GM19397 (cell line): Measurements from ENCODE around the gene INO80C.
"Not testable (repeated sequence)": the region's sequence is repeated elsewhere in the genome, so short reads cannot be mapped to it uniquely, and the experiment has no call there.

ENCODE experiments used
- ATAC-seq: cut with Tn5 transposase; IDR thresholded peaks from one replicate; pipeline ENCODE4 v1.9.1; 2021; ENCODE audit warnings: mild to moderate bottlenecking, moderate library complexity; ENCODE audit not compliant: unreplicated experiment

The INO80C gene

GRCh38 chr18:35463827-35464226, 33.9 kb downstream of the INO80C start:
- no peak for ATAC-seq

- no peak for ATAC-seq
These were observed 34.7 kb downstream of the INO80C start for GRCh38 chr18:35463050-35463449.

- no peak for ATAC-seq
These were observed 37.0 kb downstream of the INO80C start for GRCh38 chr18:35460736-35461161.

DNA sequence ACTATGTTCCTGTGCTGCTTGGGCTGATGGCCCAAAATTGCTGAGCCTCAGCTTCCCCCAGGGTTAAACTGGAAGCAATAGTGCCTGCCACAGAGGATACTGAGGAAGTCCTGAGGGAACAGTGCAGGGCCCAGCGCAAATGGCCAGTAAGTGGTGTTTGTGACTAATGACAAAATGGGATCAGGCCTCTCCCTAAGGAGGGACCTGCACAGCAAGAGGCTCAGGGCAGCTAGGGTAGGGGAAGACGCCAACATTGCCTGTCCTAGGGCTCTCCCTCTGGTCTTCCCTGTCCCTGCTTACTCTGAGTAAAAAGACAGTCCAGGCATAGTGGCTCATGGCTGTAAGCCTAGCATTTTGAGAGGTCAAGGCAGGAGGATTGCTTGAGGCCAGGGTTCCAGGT, 37.8 kb downstream of the INO80C start:
- no peak for ATAC-seq

DNA sequence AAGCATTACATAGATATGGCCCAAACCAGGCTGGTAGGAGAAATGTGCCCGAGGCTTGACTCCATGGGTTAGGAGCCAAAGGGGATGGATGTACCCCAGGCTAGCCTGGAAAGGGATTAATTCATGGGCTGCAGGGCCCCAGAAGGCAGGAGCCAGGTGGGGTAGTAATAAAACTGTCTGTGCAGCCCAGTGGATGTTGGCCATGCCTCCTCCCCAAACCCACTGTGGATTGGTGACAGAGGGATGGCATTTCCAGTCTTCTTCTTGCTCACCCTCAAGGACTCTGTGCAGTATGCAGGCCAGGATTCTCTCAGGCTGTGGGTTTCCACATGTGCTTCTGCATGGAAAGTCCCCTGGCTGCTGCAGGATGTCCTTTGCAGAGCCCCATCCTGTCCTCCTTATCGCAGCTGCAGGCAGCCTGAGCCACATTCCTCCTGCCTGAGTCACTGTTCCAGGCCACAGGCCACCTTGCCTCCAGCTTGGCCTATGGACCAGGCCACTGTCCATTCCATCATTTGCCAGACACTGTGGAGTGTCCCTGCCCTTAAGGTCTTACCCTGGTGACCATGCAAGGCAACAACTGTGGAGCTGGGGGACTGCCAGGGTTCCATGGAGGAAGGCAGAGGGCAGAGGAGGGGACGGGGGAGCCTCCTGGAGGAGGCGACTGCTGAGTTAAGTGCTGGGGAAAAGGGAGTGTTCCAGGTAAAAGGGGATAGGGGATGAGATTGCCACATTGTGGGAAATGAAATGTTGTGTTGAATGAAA, 38.9 kb downstream of the INO80C start:
- no peak for ATAC-seq

GRCh38 chr18:35458271-35458670, 39.5 kb downstream of the INO80C start:
- no peak for ATAC-seq

DNA sequence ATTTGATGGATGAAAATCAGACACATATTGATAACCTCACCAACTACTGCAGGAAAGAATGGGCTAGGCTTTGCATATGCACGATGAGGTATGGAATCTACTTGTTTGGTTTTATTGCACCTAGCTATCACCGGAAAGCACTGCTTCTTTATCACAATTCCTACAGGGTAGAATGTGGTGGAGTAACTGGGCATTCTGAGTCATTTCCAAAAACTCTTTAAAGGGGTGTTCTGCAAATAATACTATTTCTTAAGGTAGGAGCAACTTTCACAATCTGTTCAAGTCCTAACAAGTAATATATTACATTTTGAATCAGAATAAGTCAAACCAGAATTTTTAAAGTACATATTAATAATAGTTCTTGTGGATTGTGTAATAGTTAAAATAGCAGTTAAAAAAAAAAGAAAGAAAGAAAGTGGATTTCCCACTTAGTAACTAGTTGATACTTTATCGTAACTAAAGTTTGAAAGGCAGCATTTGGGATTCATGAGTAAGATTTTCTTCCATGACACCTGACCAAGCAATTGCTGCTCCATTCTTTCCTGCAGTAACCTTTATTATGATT, 40.5 kb downstream of the INO80C start:
- no peak for ATAC-seq

DNA sequence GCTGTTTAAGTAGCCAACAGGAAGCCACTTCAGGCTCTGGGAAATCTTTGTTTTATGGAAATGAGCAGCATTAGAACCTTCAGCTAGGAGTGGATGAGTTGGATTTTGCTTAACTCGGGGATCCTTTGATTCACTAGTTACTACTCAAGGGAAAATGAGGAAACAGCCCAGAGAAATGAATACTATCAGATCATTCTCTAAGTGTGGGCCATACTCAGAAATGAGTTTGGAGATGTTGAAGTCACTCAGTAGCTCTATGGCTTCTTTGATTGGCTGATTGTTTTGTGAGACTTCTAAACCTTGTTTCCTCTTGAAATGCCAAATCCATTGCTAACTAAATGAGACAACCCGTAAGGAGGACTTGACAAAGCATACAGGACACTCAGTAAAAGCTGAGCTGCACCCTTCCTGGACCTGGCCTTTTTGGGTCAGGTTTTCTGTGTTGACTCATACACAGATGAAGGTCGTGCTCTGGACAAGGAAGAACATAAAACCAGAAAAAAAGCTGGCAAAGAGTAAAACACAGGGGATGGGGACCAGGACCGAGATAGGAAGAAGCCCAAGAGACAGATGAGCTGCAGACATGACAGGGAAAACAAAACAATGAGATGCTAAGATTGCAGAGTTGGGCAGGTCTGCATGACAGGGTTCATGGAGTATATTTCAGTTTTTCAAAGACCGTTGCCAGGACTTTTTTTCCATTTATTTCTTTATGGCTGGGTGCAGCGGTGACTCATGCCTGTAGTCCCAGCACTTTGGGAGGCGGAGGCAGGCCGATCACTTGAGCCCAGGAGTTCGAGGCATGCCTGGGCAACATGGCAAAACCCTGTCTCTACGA, 41.6 kb downstream of the INO80C start:
- no peak for ATAC-seq

GRCh38 chr18:35454803-35455202, 43.0 kb downstream of the INO80C start:
- no peak for ATAC-seq

- ATAC-seq: not testable (repeated sequence)
These were observed 44.7 kb downstream of the INO80C start for GRCh38 chr18:35453065-35453464.

DNA sequence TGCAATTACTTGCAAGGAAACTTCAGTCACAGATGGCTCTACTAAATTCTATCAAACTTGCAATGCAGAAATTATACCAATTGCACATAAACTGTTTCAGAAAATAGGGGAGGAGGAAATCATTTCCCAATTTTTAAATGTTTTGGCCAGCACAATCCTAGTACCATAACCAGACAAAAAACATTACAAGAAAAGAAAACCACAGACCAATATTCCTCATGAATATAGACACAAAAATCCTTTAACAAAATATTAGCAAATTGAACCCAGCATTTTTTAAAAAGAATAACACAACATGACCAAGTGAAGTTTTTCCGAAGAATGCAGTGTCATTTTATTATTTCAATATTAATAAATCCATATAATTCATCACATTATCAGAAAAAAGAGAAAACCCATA, 45.8 kb downstream of the INO80C start:
- ATAC-seq: no peak

DNA sequence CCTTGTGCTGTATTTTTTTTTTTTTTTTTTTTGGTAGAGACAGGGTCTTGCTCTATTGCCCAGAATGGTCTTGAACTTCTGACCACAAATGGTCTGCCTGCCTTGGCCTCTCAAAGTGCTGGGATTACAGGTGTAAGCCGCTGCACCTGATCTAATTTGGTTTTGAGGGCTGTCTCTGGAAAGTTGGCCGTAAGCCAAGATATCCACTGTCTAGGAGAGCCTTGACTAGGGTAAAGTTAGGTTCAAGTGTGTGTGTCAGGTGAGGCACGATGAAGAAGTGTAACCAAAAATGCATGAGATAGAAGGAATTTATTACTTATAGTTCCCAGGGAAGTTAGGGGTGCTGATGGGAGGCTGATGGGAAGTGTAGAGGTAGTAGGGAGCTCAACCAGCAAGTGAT, 46.7 kb downstream of the INO80C start:
- ATAC-seq: no peak

GRCh38 chr18:35444636-35445035, 53.1 kb downstream of the INO80C start:
- ATAC-seq: no peak

DNA sequence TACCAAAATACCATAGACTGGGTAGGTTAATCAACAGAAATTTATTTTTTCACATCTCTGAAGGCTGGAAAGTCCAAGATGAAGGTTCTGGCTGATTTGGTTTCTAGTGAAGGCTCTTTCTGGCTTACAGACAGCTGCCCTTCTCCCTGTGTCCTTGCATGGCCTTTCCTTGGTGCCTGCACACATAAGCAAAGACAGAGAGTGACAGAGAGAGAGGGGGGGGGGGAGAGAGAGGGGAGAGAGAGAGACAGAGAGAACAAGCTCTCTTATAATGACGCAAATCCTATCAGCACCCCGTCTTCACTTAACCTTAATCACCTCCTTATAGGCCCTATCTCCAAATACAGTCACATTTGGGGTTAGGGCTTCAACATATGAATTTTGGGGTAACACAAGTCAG, 53.9 kb downstream of the INO80C start:
- ATAC-seq: no peak

- ATAC-seq: no peak
These were observed 54.3 kb downstream of the INO80C start for GRCh38 chr18:35443434-35443833.

GRCh38 chr18:35442701-35443100, 55.1 kb downstream of the INO80C start:
- ATAC-seq: no peak

DNA sequence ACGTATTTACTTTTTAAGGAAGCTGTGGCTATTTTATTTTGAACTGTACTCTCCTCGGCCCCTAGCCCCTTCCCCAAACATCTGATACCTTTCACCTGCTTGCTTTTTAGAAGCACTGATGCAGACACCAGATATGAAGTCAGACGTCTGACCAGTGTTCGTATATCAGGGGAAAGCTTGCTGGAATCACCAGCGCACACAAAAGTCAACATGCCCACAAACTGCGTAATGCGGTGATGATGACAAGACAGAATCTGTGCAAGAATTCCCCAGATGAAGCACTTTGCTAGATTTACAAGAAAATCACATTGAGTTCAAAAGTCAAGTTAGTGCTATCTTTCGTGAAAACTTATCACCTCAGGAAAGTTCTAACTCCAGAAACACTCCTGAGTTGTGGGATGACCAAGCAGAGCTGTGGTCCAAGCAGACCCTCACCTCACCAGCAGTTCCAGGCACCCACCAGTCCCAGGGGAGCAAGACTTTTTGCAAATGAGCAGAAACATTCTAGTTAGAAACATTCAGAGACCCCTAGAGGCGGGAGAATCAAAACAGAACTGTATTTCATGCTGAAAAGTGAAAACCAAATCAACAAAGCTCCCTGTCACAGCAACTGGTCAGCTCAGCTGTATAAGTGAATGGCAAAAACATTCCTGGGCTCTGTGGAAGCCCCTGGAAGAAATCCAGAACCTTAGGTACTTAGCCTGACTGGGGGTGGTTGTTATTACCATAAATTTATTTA, 55.7 kb downstream of the INO80C start:
- no peak for ATAC-seq

DNA sequence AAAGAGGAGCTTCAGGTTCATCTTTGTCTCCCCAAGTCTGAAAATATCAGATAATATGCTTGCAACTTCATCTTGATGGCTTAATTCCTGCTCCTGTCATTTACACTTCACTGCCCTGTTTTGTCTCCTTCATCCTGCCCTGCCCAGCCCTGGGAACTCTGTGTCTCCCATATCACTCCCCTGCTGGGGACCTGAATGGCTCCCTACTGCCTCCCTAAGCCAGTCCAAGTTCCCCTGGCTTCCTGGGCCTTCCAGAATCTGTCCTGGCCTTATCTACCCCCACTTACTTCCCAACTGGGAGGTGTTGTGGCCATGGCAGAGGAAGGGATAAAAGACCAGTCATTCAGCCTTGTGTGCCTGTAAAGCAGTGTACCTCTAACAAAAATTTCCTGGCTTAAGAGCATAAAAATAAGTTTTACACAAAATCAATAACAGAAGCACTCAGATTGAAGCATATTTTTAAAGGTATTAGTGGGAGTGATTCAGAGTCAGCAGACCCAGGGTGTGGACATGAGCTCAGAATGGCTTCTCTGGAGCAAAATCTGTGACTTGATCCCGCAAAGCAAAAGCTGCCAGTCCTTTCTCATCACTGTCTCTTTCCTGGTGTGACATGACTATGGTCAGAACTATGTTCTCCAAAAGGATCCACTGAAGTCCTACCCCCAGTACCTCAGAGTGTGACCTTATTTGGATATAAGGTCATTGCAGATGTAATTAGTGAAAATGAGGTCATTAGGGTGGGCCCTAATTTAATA, 59.1 kb downstream of the INO80C start:
- no peak for ATAC-seq

DNA sequence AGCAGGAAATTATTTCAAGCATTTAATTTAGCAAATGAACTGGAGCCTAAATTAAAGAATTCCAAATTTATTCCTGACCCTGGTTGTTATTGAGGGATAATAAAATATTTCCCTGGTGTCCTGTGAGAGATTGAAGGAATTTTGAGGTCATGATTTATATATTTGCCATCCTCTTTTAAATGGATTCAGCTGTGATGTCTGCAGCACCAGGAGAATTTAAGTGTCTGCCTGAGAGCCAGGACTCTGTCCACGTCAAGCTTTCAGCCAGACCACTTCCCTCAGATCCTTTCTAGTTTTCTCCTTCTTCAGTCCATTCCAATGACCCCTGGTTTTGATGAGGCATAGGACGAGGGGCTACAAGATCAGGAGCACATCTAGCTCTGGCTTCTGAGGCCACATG, 59.9 kb downstream of the INO80C start:
- no peak for ATAC-seq

GRCh38 chr18:35436076-35436649, 61.6 kb downstream of the INO80C start:
- no peak for ATAC-seq
